ENCODE results near the gene SCN1A. TPM values are rescaled to one million over a fixed set of nuclear protein-coding genes. Genes with fewer than 3 reads are reported as not detected.

SCN1A gene
- total RNA-seq, 4 donors from 2014 or later, result 0.41 TPM; not detected in 3

- no peak overlapping the region for H3K4me3 ChIP-seq
- H3K27me3 ChIP-seq, result no peaks in the 10 kb centered on the region
- no peak for DNase-seq
- H3K36me3 ChIP-seq, result no peaks in the 10 kb centered on the region
- no peak overlapping the region for H3K27ac ChIP-seq
- H3K9me3 ChIP-seq, result no peaks in the 10 kb centered on the region
- TF ChIP-seq POLR2A (IDR thresholded peaks at IDR 0.05) (no peak), CTCF (IDR thresholded peaks at IDR 0.05) (no peak)
- intact Hi-C loops (cut with DNase I; ENCODE audit: low total_unique reads), result no loop called here
- H3K4me1 ChIP-seq, result no peaks in the 10 kb centered on the region
Observed at GRCh38 chr2:166126007-166126639, 1.7 kb downstream of the SCN1A start.

DNA sequence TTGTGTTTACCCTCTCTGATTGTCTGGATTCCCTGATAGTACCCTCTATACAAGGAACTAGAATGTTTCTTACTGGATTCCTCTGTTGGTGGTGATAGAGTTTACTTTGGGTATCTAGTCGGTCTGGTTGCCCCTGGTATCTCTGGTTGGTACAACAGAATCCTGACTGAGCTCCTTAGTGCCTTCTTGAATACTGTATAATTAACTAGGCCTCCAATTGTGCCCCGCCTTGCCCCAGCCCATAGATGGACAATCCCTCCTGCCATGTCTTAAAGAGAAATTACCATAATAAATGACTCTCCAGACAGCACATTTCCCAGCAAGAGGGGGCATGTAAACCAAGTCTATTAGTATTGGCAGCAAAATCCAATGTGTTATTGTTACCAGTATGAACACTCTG, 2.3 kb downstream of the SCN1A start:
- no peaks in the 10 kb centered on the region for H3K9me3 ChIP-seq
- no peak for DNase-seq
- H3K27ac ChIP-seq, result no peak overlapping the region
- TF ChIP-seq POLR2A (IDR thresholded peaks at IDR 0.05) (no peak), CTCF (IDR thresholded peaks at IDR 0.05) (no peak)
- no peaks in the 10 kb centered on the region for H3K4me1 ChIP-seq
- H3K4me3 ChIP-seq, result no peak overlapping the region
- H3K36me3 ChIP-seq, result no peaks in the 10 kb centered on the region
- intact Hi-C loops (cut with DNase I; ENCODE audit: low total_unique reads), result no loop called here
- no peaks in the 10 kb centered on the region for H3K27me3 ChIP-seq

GRCh38 chr2:166118180-166118579, 9.6 kb downstream of the SCN1A start:
- TF ChIP-seq POLR2A (IDR thresholded peaks at IDR 0.05), result no peak
- TF ChIP-seq CTCF (IDR thresholded peaks at IDR 0.05), result no peak
- Histone ChIP-seq H3K27me3 (no peaks in the 10 kb centered on the region), H3K9me3 (no peaks in the 10 kb centered on the region), H3K27ac (no peak overlapping the region), H3K4me1 (no peaks in the 10 kb centered on the region), H3K36me3 (no peaks in the 10 kb centered on the region), H3K4me3 (no peak overlapping the region)
- DNase-seq, result no peak
- intact Hi-C loops (cut with DNase I; ENCODE audit: low total_unique reads), result no loop called here

GRCh38 chr2:166117491-166117890, 10.3 kb downstream of the SCN1A start:
- Histone ChIP-seq H3K9me3 (no peaks in the 10 kb centered on the region), H3K4me3 (no peak overlapping the region), H3K36me3 (no peaks in the 10 kb centered on the region), H3K4me1 (no peaks in the 10 kb centered on the region), H3K27me3 (no peaks in the 10 kb centered on the region), H3K27ac (no peak overlapping the region)
- no peak for DNase-seq
- intact Hi-C loops (cut with DNase I; ENCODE audit: low total_unique reads), result no loop called here
- TF ChIP-seq POLR2A (IDR thresholded peaks at IDR 0.05) (no peak), CTCF (IDR thresholded peaks at IDR 0.05) (no peak)

- Histone ChIP-seq H3K9me3 (no peaks in the 10 kb centered on the region), H3K27ac (no peak overlapping the region), H3K36me3 (no peaks in the 10 kb centered on the region), H3K4me3 (no peak overlapping the region), H3K27me3 (no peaks in the 10 kb centered on the region), H3K4me1 (no peaks in the 10 kb centered on the region)
- TF ChIP-seq CTCF (IDR thresholded peaks at IDR 0.05), result no peak
- TF ChIP-seq POLR2A (IDR thresholded peaks at IDR 0.05), result no peak
- DNase-seq, result no peak
- intact Hi-C loops (cut with DNase I; ENCODE audit: low total_unique reads), result no loop called here
Observed at GRCh38 chr2:166115589-166115988, 12.2 kb downstream of the SCN1A start.
